DND-41 (cell line): ENCODE measurements around the gene KPNA3.

ENCODE experiments used
- ATAC-seq: fragments of 200-7000 bp; cut with Tn5 transposase; 3 replicates; pipeline ENCODE4 v1.9.1; 2021; ENCODE audit warnings: low read depth; ENCODE audit not compliant: insufficient read depth
- DNase-seq: peaks from one replicate; pipeline ENCODE4 v3.0.0-alpha.2; 2020
- H2AFZ ChIP-seq: 2 replicates; pipeline ENCODE4 v1.6.0; 2012; ENCODE audit warnings: low read depth, low read length
- H3K27ac ChIP-seq: 2 replicates; pipeline ENCODE4 v1.5.1; 2012; ENCODE audit warnings: low read length, inconsistent platforms
- H3K27me3 ChIP-seq: fragments of 200-600 bp; sonication (generic); 2 replicates; pipeline ENCODE4 v1.6.0; 2012; ENCODE audit warnings: low read length, mild to moderate bottlenecking, inconsistent platforms; ENCODE audit not compliant: insufficient read depth, poor library complexity
- H3K36me3 ChIP-seq: 2 replicates; pipeline ENCODE4 v1.5.1; 2012; ENCODE audit warnings: low read length, inconsistent platforms; ENCODE audit not compliant: insufficient read depth
- H3K4me1 ChIP-seq: 2 replicates; pipeline ENCODE4 v1.5.1; 2012; ENCODE audit warnings: mild to moderate bottlenecking, low read length; ENCODE audit not compliant: insufficient read depth
- H3K4me2 ChIP-seq: 2 replicates; pipeline ENCODE4 v1.6.0; 2012; ENCODE audit warnings: mild to moderate bottlenecking, moderate library complexity, low read length, inconsistent platforms; ENCODE audit not compliant: insufficient read depth
- H3K4me3 ChIP-seq, 2 experiments: fragments of 200-600 bp in 1 of 2; shearing (Covaris generic) in 1 of 2; 2 replicates each; pipeline ENCODE4 v1.5.1; 2012 to 2016; ENCODE audit warnings: inconsistent platforms in 2 of 2, low read length in 2 of 2, mild to moderate bottlenecking in 2 of 2, low read depth in 1 of 2, moderate library complexity in 1 of 2
- H3K79me2 ChIP-seq: 2 replicates; pipeline ENCODE4 v1.6.0; 2012; ENCODE audit warnings: low read length, inconsistent platforms; ENCODE audit not compliant: insufficient read depth
- H3K9ac ChIP-seq: 2 replicates; pipeline ENCODE4 v1.6.0; 2012; ENCODE audit warnings: low read depth, mild to moderate bottlenecking, inconsistent platforms, low read length, moderate library complexity
- H3K9me3 ChIP-seq: 2 replicates; pipeline ENCODE4 v1.5.1; 2012; ENCODE audit warnings: low read length, moderate library complexity, mild to moderate bottlenecking, inconsistent platforms; ENCODE audit not compliant: insufficient read depth, severe bottlenecking
- H4K20me1 ChIP-seq: 2 replicates; pipeline ENCODE4 v1.6.0; 2012; ENCODE audit warnings: low read length; ENCODE audit not compliant: insufficient read depth
- EZH2 ChIP-seq: IDR thresholded peaks from 3 replicates; pipeline ENCODE4 v1.6.1; 2012; ENCODE audit warnings: borderline replicate concordance, low read depth, mild to moderate bottlenecking, moderate library complexity, low read length, inconsistent platforms; ENCODE audit not compliant: severe bottlenecking
- TF ChIP-seq, protein P1 (sequence below): IDR thresholded peaks from 2 replicates; pipeline ENCODE4 v1.5.1; 2012; ENCODE audit warnings: borderline replicate concordance, low read length, moderate library complexity, mild to moderate bottlenecking; ENCODE audit not compliant: poor library complexity, severe bottlenecking; ENCODE audit errors: extremely low read depth

Gene KPNA3

DNA sequence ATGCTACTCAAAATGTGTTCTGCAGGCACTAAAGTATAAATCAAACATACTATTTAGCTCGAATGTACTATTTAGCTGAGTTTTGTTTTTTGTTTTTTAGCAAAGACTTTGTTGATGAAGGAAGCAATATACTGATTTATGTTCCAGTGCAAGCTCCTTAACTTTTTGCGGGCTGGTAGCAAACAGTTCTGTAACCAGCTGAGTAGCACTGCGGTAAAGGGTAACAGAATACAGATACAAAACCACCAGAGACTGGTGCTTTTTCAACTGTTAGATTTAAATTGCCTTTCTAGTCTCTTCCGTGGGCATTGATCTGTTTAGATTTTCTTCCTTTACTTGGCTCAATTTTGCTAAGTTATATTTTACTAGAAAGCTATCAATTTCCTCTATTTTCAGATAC is 39.0 kb upstream of the KPNA3 start:
- DNase-seq = no peak
- Histone ChIP-seq H2AFZ (no peak overlapping the region), H3K4me3 (no peak overlapping the region), H3K9me3 (no peaks in the 10 kb centered on the region), H3K9ac (no peak overlapping the region), H3K36me3 (no peaks in the 10 kb centered on the region), H3K79me2 (no peaks in the 10 kb centered on the region), H4K20me1 (no peaks in the 10 kb centered on the region), H3K4me2 (no peak overlapping the region), H3K27ac (no peak overlapping the region), H3K27me3 (peaks cover 6% of the 10 kb centered on the region), H3K4me1 (no peaks in the 10 kb centered on the region)
- no peak for ATAC-seq
- TF ChIP-seq, protein P1, sequence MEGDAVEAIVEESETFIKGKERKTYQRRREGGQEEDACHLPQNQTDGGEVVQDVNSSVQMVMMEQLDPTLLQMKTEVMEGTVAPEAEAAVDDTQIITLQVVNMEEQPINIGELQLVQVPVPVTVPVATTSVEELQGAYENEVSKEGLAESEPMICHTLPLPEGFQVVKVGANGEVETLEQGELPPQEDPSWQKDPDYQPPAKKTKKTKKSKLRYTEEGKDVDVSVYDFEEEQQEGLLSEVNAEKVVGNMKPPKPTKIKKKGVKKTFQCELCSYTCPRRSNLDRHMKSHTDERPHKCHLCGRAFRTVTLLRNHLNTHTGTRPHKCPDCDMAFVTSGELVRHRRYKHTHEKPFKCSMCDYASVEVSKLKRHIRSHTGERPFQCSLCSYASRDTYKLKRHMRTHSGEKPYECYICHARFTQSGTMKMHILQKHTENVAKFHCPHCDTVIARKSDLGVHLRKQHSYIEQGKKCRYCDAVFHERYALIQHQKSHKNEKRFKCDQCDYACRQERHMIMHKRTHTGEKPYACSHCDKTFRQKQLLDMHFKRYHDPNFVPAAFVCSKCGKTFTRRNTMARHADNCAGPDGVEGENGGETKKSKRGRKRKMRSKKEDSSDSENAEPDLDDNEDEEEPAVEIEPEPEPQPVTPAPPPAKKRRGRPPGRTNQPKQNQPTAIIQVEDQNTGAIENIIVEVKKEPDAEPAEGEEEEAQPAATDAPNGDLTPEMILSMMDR = no peak
- TF ChIP-seq EZH2 = no peak

DNA sequence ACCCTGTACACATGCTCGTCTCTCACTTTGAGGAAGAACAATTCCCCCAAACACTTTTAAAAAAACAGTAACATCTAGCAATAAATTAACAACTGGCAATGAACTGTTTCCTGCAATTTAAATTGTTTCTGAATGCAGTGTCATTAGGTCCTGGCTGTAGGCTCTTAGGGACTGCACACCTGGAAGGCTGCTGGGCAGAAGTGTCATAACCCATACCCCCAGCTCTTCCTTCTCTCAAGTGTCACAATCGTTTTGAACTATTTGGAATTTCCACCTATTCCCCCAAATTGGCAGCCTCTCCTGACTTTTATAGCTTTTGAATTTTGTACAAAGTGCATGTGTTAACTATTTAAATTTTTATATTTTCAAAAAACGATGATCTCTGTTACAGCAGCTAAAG is 38.2 kb upstream of the KPNA3 start:
- H3K4me1 ChIP-seq = no peaks in the 10 kb centered on the region
- DNase-seq (no peak), ATAC-seq (no peak)
- H3K27ac ChIP-seq = no peak overlapping the region
- no peak overlapping the region for H3K9ac ChIP-seq
- H3K4me3 ChIP-seq = no peak overlapping the region
- peaks cover 6% of the 10 kb centered on the region for H3K27me3 ChIP-seq
- no peaks in the 10 kb centered on the region for H3K36me3 ChIP-seq
- no peak for TF ChIP-seq EZH2
- TF ChIP-seq, protein P1 = no peak
- H4K20me1 ChIP-seq = no peaks in the 10 kb centered on the region
- H3K9me3 ChIP-seq = no peaks in the 10 kb centered on the region
- H3K79me2 ChIP-seq = no peaks in the 10 kb centered on the region
- no peak overlapping the region for H2AFZ ChIP-seq
- H3K4me2 ChIP-seq = no peak overlapping the region

DNA sequence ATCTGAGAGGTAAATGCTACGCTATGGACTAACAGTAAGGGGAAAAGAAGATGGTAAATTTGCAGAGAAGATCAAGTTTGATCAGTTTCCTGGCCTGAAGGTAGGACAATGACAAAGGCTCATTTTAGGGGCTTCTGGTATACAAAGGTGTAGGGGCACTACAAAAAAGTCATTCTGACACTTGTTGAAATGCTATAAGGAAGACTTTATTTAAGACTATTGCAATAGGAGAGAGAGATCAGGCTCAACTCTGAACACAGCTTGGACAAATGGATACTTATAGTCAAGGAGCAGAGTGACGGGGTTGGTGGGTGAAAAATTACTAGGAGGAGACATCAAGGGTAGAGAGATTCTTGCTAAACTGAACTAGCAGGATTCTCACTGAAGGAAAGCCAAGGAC is 37.2 kb upstream of the KPNA3 start:
- no peak overlapping the region for H2AFZ ChIP-seq
- H3K9ac ChIP-seq = no peak overlapping the region
- H3K9me3 ChIP-seq = no peaks in the 10 kb centered on the region
- TF ChIP-seq, protein P1 = no peak
- no peak for TF ChIP-seq EZH2
- H3K4me1 ChIP-seq = no peaks in the 10 kb centered on the region
- no peak overlapping the region for H3K4me2 ChIP-seq
- DNase-seq (no peak), ATAC-seq (no peak)
- no peaks in the 10 kb centered on the region for H3K36me3 ChIP-seq
- H3K4me3 ChIP-seq = no peak overlapping the region
- no peaks in the 10 kb centered on the region for H3K79me2 ChIP-seq
- peaks cover 6% of the 10 kb centered on the region for H3K27me3 ChIP-seq
- H3K27ac ChIP-seq = no peak overlapping the region
- H4K20me1 ChIP-seq = no peaks in the 10 kb centered on the region

DNA sequence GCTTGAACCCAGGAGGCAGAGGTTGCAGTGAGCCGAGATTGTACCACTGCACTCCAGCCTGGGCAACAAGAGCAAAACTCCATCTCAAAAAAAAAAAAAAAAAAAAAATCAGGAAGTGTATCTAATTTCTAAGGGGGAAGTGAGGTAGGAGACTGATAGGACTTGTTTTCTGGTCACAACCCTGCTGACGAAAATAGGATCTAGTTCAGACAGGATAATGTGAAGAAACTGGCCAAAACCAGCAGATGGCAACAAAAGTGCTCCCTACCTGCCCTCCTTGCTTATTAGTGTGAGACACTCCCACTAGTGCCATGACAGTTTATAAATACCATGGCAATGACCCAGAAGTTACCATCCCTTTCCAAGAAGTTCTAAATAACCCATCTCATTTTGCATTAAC is 36.0 kb upstream of the KPNA3 start:
- DNase-seq (no peak), ATAC-seq (no peak)
- no peak overlapping the region for H2AFZ ChIP-seq
- H3K9ac ChIP-seq = no peak overlapping the region
- no peaks in the 10 kb centered on the region for H3K4me1 ChIP-seq
- no peaks in the 10 kb centered on the region for H4K20me1 ChIP-seq
- no peak overlapping the region for H3K4me2 ChIP-seq
- TF ChIP-seq EZH2 = no peak
- TF ChIP-seq, protein P1 = no peak
- H3K36me3 ChIP-seq = no peaks in the 10 kb centered on the region
- peaks cover 6% of the 10 kb centered on the region for H3K27me3 ChIP-seq
- H3K9me3 ChIP-seq = no peaks in the 10 kb centered on the region
- H3K27ac ChIP-seq = no peak overlapping the region
- no peaks in the 10 kb centered on the region for H3K79me2 ChIP-seq
- no peak overlapping the region for H3K4me3 ChIP-seq
